Mammary epithelial cell (primary cell): ENCODE data around the gene ATXN1.

Source experiments
- EZH2 ChIP-seq: IDR thresholded peaks from 2 replicates; pipeline ENCODE4 v1.6.1; 2012; ENCODE audit warnings: low read length, inconsistent platforms, borderline replicate concordance
- TF ChIP-seq, protein P1 (sequence below), 2 donors: IDR thresholded peaks in 1 of 2; conservative IDR thresholded peaks in 1 of 2; 2 replicates each; pipeline ENCODE4 v1.5.1; 2011 to 2012; ENCODE audit warnings: inconsistent platforms in 2 of 2, low read length in 2 of 2, mild to moderate bottlenecking in 2 of 2, control low read depth in 1 of 2, low read depth in 1 of 2; ENCODE audit not compliant: insufficient read depth in 1 of 2; ENCODE audit errors: extremely low read depth in 1 of 2

DNA sequence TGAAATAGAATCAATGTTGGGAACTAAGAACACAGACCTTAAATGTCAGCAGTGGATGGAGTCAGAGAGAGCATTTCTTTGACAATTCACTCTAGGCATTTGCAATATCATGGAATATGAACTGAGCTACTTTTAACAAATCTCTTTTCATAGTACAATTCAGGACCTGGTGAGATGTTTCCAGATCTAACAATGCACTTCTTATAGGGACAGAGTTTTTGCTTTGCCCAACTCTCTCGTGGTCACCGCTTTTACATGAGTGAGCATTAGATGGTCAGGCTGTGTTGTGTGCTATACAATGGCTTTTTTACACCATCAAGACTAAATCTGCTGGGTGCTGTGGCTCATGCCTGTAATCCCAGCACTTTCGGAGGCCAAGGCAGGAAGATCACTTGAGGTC, 233.6 kb downstream of the ATXN1 start:
- TF ChIP-seq, protein P1, sequence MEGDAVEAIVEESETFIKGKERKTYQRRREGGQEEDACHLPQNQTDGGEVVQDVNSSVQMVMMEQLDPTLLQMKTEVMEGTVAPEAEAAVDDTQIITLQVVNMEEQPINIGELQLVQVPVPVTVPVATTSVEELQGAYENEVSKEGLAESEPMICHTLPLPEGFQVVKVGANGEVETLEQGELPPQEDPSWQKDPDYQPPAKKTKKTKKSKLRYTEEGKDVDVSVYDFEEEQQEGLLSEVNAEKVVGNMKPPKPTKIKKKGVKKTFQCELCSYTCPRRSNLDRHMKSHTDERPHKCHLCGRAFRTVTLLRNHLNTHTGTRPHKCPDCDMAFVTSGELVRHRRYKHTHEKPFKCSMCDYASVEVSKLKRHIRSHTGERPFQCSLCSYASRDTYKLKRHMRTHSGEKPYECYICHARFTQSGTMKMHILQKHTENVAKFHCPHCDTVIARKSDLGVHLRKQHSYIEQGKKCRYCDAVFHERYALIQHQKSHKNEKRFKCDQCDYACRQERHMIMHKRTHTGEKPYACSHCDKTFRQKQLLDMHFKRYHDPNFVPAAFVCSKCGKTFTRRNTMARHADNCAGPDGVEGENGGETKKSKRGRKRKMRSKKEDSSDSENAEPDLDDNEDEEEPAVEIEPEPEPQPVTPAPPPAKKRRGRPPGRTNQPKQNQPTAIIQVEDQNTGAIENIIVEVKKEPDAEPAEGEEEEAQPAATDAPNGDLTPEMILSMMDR (conservative IDR thresholded peaks at IDR 0.05 in 1 of 2, IDR thresholded peaks at IDR 0.05 in 1 of 2; ENCODE audit: extremely low read depth in 1 of 2, insufficient read depth in 1 of 2, low read depth in 1 of 2, low read length in 2 of 2): no peak
- no peak for TF ChIP-seq EZH2
